Lower leg skin (tissue), 3 donors: Measurements from ENCODE around the gene TRIP11.

Source experiments
- CTCF ChIP-seq, 3 donors: fragments of 450-650 bp; IDR thresholded peaks; one replicate each; pipeline ENCODE4 v1.5.1; 2016; ENCODE audit warnings: antibody characterized with exemption in 3 of 3, mild to moderate bottlenecking in 3 of 3, moderate library complexity in 2 of 3
- POLR2A ChIP-seq, 2 donors: fragments of 450-650 bp; IDR thresholded peaks; one replicate each; pipeline ENCODE4 v1.6.1; 2016 to 2017; ENCODE audit warnings: antibody characterized with exemption in 2 of 2, mild to moderate bottlenecking in 1 of 2, moderate library complexity in 1 of 2

- no peak for TF ChIP-seq CTCF (IDR thresholded peaks at IDR 0.05)
- no peak for TF ChIP-seq POLR2A (IDR thresholded peaks at IDR 0.05)
Observed at GRCh38 chr14:91955168-91955567, 84.7 kb downstream of the TRIP11 start.
